ENCODE measurements around the gene BICC1. TPM values are rescaled to one million over a fixed set of nuclear protein-coding genes. Genes with fewer than 3 reads are reported as not detected.

The BICC1 gene
- total RNA-seq, 1 experiment from 2014 or later: 0.67 TPM

GRCh38 chr10:58712982-58713381 lies 200.3 kb downstream of the BICC1 start:
- no peak for ATAC-seq
- in situ Hi-C loops (cut with HindIII; ENCODE audit: low pct_unique_long_range_greater_than_20kb, low sequenced_read_pairs) (no loop called here), intact Hi-C loops (cut with micrococcal nuclease; ENCODE audit: unreplicated experiment) (no loop called here)
- Histone ChIP-seq H3K36me3 (ENCODE audit: control insufficient read depth, insufficient read depth, low read length) (no peaks in the 10 kb centered on the region), H3K27ac (ENCODE audit: low read length) (no peak overlapping the region), H3K4me1 (ENCODE audit: control insufficient read depth, insufficient read depth, low read length) (no peaks in the 10 kb centered on the region), H3K9me3 (ENCODE audit: control insufficient read depth, insufficient read depth, low read depth, low read length) (no peaks in the 10 kb centered on the region), H3K4me3 (ENCODE audit: low read depth in 2 of 2, low read length in 2 of 2) (no peak overlapping the region), H3K27me3 (ENCODE audit: control insufficient read depth, insufficient read depth, low read length) (no peaks in the 10 kb centered on the region)
- DNase-seq (ENCODE audit: low read depth, low spot score): no peak
- no peak for TF ChIP-seq TCF7L2 (IDR thresholded peaks at IDR 0.05; ENCODE audit: low read depth, low read length)
- no peak for TF ChIP-seq CTCF (IDR thresholded peaks at IDR 0.05)
- no peak for TF ChIP-seq REST (IDR thresholded peaks at IDR 0.05; ENCODE audit: insufficient read depth in 1 of 2, low read depth in 2 of 2, low read length in 1 of 2)
- TF ChIP-seq POLR2AphosphoS5 (IDR thresholded peaks at IDR 0.05; ENCODE audit: low read depth, low read length): no peak
- no peak for TF ChIP-seq SIN3A (IDR thresholded peaks at IDR 0.05; ENCODE audit: borderline replicate concordance, insufficient read depth, low read depth, low read length)
- no TSS peak for BruUV-seq (replicated peaks)
- POLR2A ChIA-PET: no interaction called here
- CTCF ChIA-PET: no interaction called here

- no peak for ATAC-seq
- no peaks in the 10 kb centered on the region for H3K27me3 ChIP-seq (ENCODE audit: control insufficient read depth, insufficient read depth, low read length)
- no peaks in the 10 kb centered on the region for H3K9me3 ChIP-seq (ENCODE audit: control insufficient read depth, insufficient read depth, low read depth, low read length)
- no peaks in the 10 kb centered on the region for H3K4me1 ChIP-seq (ENCODE audit: control insufficient read depth, insufficient read depth, low read length)
- intact Hi-C loops (cut with micrococcal nuclease; ENCODE audit: unreplicated experiment): no loop called here
- H3K36me3 ChIP-seq (ENCODE audit: control insufficient read depth, insufficient read depth, low read length): no peaks in the 10 kb centered on the region
- DNase-seq (ENCODE audit: low read depth, low spot score): no peak
- in situ Hi-C loops (cut with HindIII; ENCODE audit: low pct_unique_long_range_greater_than_20kb, low sequenced_read_pairs): no loop called here
- H3K4me3 ChIP-seq (ENCODE audit: low read depth in 2 of 2, low read length in 2 of 2): no peak overlapping the region
- POLR2A ChIA-PET: no interaction called here
- BruUV-seq (replicated peaks): no TSS peak
- CTCF ChIA-PET: no interaction called here
- H3K27ac ChIP-seq (ENCODE audit: low read length): no peak overlapping the region
- no peak for TF ChIP-seq CTCF (IDR thresholded peaks at IDR 0.05)
- no peak for TF ChIP-seq REST (IDR thresholded peaks at IDR 0.05; ENCODE audit: insufficient read depth in 1 of 2, low read depth in 2 of 2, low read length in 1 of 2)
- TF ChIP-seq SIN3A (IDR thresholded peaks at IDR 0.05; ENCODE audit: borderline replicate concordance, insufficient read depth, low read depth, low read length): no peak
- TF ChIP-seq TCF7L2 (IDR thresholded peaks at IDR 0.05; ENCODE audit: low read depth, low read length): no peak
- TF ChIP-seq POLR2AphosphoS5 (IDR thresholded peaks at IDR 0.05; ENCODE audit: low read depth, low read length): no peak
Observed at GRCh38 chr10:58714409-58714808, 201.7 kb downstream of the BICC1 start.
